GM21447 (cell line): Measurements from ENCODE around the gene SMIM35.
"Not testable (repeated sequence)": the region's sequence is repeated elsewhere in the genome, so short reads cannot be mapped to it uniquely, and the experiment has no call there.

ENCODE experiments used
- ATAC-seq: cut with Tn5 transposase; IDR thresholded peaks from one replicate; pipeline ENCODE4 v1.9.1; 2021; ENCODE audit not compliant: unreplicated experiment

SMIM35 gene

GRCh38 chr11:118082880-118083552, 3.7 kb downstream of the SMIM35 start:
- ATAC-seq: no peak

- no peak for ATAC-seq
Observed at GRCh38 chr11:118081241-118081958, 5.4 kb downstream of the SMIM35 start.

- ATAC-seq: no peak
Observed at GRCh38 chr11:118080296-118080695, 6.5 kb downstream of the SMIM35 start.

- no peak for ATAC-seq
Observed at GRCh38 chr11:118079491-118079890, 7.3 kb downstream of the SMIM35 start.

- ATAC-seq: no peak
Observed at GRCh38 chr11:118078911-118079411, 7.8 kb downstream of the SMIM35 start.

GRCh38 chr11:118076754-118077281, 9.9 kb downstream of the SMIM35 start, which contains the start of gene TMPRSS4:
TMPRSS4 (plus strand) TSS chr11:118077078; CDS start chr11:118077303, 225 bp downstream.
- ATAC-seq: no peak

- ATAC-seq: no peak
Observed at GRCh38 chr11:118074785-118075184, 12.0 kb downstream of the SMIM35 start.

GRCh38 chr11:118074091-118074685, 12.6 kb downstream of the SMIM35 start:
- ATAC-seq: no peak

- no peak for ATAC-seq
Observed at GRCh38 chr11:118073554-118073953, 13.2 kb downstream of the SMIM35 start.

- no peak for ATAC-seq
Observed at GRCh38 chr11:118071416-118072030, 15.2 kb downstream of the SMIM35 start.

GRCh38 chr11:118068945-118069612, 17.7 kb downstream of the SMIM35 start:
- ATAC-seq: no peak

GRCh38 chr11:118068206-118068944, 18.4 kb downstream of the SMIM35 start:
- ATAC-seq: no peak

- no peak for ATAC-seq
Observed at GRCh38 chr11:118067006-118067405, 19.8 kb downstream of the SMIM35 start.

- ATAC-seq: no peak
Observed at GRCh38 chr11:118065384-118065783, 21.4 kb downstream of the SMIM35 start.

GRCh38 chr11:118064956-118065355, 21.8 kb downstream of the SMIM35 start:
- no peak for ATAC-seq

GRCh38 chr11:118062631-118063030, 24.1 kb downstream of the SMIM35 start:
- not testable (repeated sequence) for ATAC-seq

- not testable (repeated sequence) for ATAC-seq
Observed at GRCh38 chr11:118062181-118062580, 24.6 kb downstream of the SMIM35 start.

- no peak for ATAC-seq
Observed at GRCh38 chr11:118061586-118062125, 25.1 kb downstream of the SMIM35 start.

- ATAC-seq: no peak
Observed at GRCh38 chr11:118060869-118061268, 25.9 kb downstream of the SMIM35 start.
